IPS-18a (cell line): ENCODE results near the gene NEMP1.

Source experiments
- H3K27ac ChIP-seq: one replicate; pipeline ENCODE4 v1.5.1; 2013; ENCODE audit warnings: low read length
- H3K27me3 ChIP-seq: one replicate; pipeline ENCODE4 v1.6.1; 2013; ENCODE audit warnings: mild to moderate bottlenecking, low read length; ENCODE audit not compliant: control insufficient read depth, insufficient read depth
- H3K36me3 ChIP-seq: one replicate; pipeline ENCODE4 v1.6.1; 2013; ENCODE audit warnings: low read depth, low read length; ENCODE audit not compliant: control insufficient read depth
- H3K4me1 ChIP-seq: one replicate; pipeline ENCODE4 v1.6.1; 2013; ENCODE audit warnings: low read depth, low read length; ENCODE audit not compliant: control insufficient read depth
- H3K4me3 ChIP-seq: one replicate; pipeline ENCODE4 v1.5.1; 2013; ENCODE audit warnings: low read length
- H3K9ac ChIP-seq: one replicate; pipeline ENCODE4 v1.6.1; 2013; ENCODE audit warnings: mild to moderate bottlenecking, low read length, moderate library complexity
- H3K9me3 ChIP-seq: one replicate; pipeline ENCODE4 v1.6.1; 2013; ENCODE audit warnings: low read depth, low read length; ENCODE audit not compliant: control insufficient read depth

NEMP1 gene

GRCh38 chr12:57093415-57094207 lies 15.0 kb upstream of the NEMP1 start:
- Histone ChIP-seq H3K9ac (peak overlapping the region; percentile 40), H3K4me1 (peaks cover 14% of the 10 kb centered on the region), H3K27me3 (no peaks in the 10 kb centered on the region), H3K27ac (peak overlapping the region; percentile 88), H3K9me3 (no peaks in the 10 kb centered on the region), H3K4me3 (peak overlapping the region; percentile 42), H3K36me3 (peaks cover 35% of the 10 kb centered on the region)

GRCh38 chr12:57092876-57093414 lies 14.4 kb upstream of the NEMP1 start:
- Histone ChIP-seq H3K4me3 (no peak overlapping the region), H3K27ac (no peak overlapping the region), H3K9me3 (no peaks in the 10 kb centered on the region), H3K9ac (no peak overlapping the region), H3K36me3 (peaks cover 35% of the 10 kb centered on the region), H3K4me1 (peaks cover 14% of the 10 kb centered on the region), H3K27me3 (no peaks in the 10 kb centered on the region)

DNA sequence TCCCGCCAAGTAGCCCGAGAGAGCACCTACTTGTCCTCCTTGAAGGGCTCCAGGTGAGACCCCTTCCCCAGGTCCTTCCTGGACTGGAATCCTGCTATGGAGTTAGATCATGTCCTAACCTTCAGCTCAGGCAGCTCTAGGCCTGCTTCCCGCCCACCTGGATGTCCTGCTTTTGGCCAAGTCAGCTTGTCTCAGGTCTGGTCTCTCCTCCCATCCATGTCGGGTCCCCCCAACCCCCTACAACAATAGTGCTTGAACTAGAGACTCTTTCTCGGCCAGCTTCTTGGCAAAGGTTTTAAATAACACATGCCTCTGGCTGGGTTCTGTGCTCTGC lies 13.9 kb upstream of the NEMP1 start:
- H3K4me1 ChIP-seq = peaks cover 14% of the 10 kb centered on the region

GRCh38 chr12:57091638-57092528 lies 13.3 kb upstream of the NEMP1 start:
- no peaks in the 10 kb centered on the region for H3K27me3 ChIP-seq
- H3K4me3 ChIP-seq = no peak overlapping the region
- H3K9me3 ChIP-seq = no peaks in the 10 kb centered on the region
- no peak overlapping the region for H3K27ac ChIP-seq
- peaks cover 14% of the 10 kb centered on the region for H3K4me1 ChIP-seq
- no peak overlapping the region for H3K9ac ChIP-seq
- peaks cover 35% of the 10 kb centered on the region for H3K36me3 ChIP-seq

More for the DNA sequence above, 13.9 kb upstream of the NEMP1 start:
- Histone ChIP-seq H3K27ac (no peak overlapping the region), H3K4me3 (no peak overlapping the region), H3K27me3 (no peaks in the 10 kb centered on the region), H3K9ac (no peak overlapping the region), H3K9me3 (no peaks in the 10 kb centered on the region), H3K36me3 (peaks cover 35% of the 10 kb centered on the region)

DNA sequence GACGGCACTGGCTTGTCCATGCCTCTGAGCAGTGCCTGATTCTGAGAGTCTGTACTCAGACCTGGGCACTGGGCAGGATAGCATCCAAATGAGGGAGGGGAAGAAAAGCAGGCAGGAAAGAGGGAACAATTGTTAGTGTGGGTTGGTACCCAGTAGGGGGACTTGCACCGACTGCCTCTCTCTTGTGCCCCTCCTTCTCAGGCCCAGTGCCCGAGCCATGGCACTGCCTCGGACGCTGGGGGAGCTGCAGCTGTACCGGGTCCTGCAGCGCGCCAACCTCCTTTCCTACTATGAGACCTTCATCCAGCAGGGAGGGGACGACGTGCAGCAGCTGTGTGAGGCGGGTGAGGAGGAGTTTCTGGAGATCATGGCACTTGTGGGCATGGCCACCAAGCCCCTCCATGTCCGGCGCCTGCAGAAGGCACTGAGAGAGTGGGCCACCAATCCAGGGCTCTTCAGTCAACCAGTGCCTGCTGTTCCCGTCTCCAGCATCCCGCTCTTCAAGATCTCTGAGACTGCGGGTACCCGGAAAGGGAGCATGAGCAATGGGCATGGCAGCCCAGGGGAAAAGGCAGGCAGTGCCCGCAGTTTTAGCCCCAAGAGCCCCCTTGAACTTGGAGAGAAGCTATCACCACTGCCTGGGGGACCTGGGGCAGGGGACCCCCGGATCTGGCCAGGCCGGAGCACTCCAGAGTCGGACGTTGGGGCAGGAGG lies 12.5 kb upstream of the NEMP1 start:
- peaks cover 18% of the 10 kb centered on the region for H3K4me1 ChIP-seq
- H3K9me3 ChIP-seq = no peaks in the 10 kb centered on the region
- no peaks in the 10 kb centered on the region for H3K27me3 ChIP-seq
- no peak overlapping the region for H3K9ac ChIP-seq
- peak overlapping the region; percentile 90 for H3K4me3 ChIP-seq
- no peak overlapping the region for H3K27ac ChIP-seq
- peaks cover 35% of the 10 kb centered on the region for H3K36me3 ChIP-seq

- Histone ChIP-seq H3K4me1 (peaks cover 24% of the 10 kb centered on the region), H3K36me3 (peaks cover 29% of the 10 kb centered on the region), H3K27me3 (no peaks in the 10 kb centered on the region), H3K4me3 (peak overlapping the region; percentile 90), H3K9ac (no peak overlapping the region), H3K27ac (no peak overlapping the region), H3K9me3 (no peaks in the 10 kb centered on the region)
Measured at GRCh38 chr12:57090490-57090889, 11.9 kb upstream of the NEMP1 start.

GRCh38 chr12:57089271-57090245 lies 11.0 kb upstream of the NEMP1 start:
- Histone ChIP-seq H3K9me3 (no peaks in the 10 kb centered on the region), H3K36me3 (peaks cover 19% of the 10 kb centered on the region), H3K9ac (peak overlapping the region; percentile 77), H3K4me3 (peak overlapping the region; percentile 90), H3K27me3 (no peaks in the 10 kb centered on the region), H3K4me1 (peaks cover 21% of the 10 kb centered on the region), H3K27ac (no peak overlapping the region)

- peaks cover 14% of the 10 kb centered on the region for H3K4me1 ChIP-seq
- H3K27me3 ChIP-seq = no peaks in the 10 kb centered on the region
- H3K36me3 ChIP-seq = peaks cover 17% of the 10 kb centered on the region
- H3K4me3 ChIP-seq = peak within 1 kb of the TSS; percentile 94
- H3K9ac ChIP-seq = peak within 1 kb of the TSS; percentile 87
- H3K27ac ChIP-seq = peak within 1 kb of the TSS; percentile 93
- H3K9me3 ChIP-seq = no peaks in the 10 kb centered on the region
Measured at GRCh38 chr12:57088354-57089270, 10.0 kb upstream of the NEMP1 start, which contains the start of gene NAB2. Gene NAB2, plus strand, starts transcription at chr12:57089114. Its CDS starts 158 bp downstream, at chr12:57089272.

DNA sequence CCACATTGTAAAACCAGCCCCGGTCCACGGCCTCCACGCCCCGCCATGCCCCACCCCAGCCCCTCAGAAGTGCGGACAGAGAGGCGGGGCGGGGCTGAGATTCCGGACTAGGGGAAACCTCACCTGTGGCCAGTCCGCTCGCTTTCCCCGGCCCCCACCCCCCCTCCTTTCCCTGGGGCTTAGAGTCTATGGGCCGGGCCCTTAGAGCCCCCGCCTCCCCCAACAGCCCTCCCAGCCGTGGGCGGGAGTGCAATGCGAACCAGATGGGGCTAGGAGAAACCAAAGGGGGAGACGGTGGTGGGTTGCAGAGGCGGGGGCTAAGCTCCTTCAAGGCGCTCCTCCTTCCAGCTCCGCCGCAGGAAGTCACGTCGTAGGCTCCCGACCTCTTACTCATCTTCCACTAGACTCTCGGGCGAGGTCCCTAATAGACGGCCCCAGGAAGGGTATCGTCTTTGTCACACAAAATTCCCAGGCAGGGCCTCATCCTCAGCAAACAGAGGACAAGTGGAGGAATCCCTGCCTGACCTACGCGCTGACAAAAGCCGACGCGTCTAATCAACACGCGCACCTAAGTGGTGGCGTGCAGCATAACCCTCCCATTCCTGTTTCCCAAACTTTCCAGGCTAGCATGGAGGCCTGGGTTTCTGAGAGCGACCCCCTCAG lies 9.2 kb upstream of the NEMP1 start:
- Histone ChIP-seq H3K27me3 (no peaks in the 10 kb centered on the region), H3K4me1 (peaks cover 11% of the 10 kb centered on the region), H3K27ac (peak overlapping the region; percentile 93), H3K36me3 (peaks cover 15% of the 10 kb centered on the region), H3K4me3 (peak overlapping the region; percentile 94), H3K9me3 (no peaks in the 10 kb centered on the region), H3K9ac (peak overlapping the region; percentile 92)
